DMS153 (cell line): ENCODE data around the gene CDC6.

Experiments used
- DNase-seq: peaks from one replicate; lab custom pipeline; 2025; lab: John Stamatoyannopoulos, UW

CDC6 gene

GRCh38 chr17:40352237-40352778, 64.6 kb downstream of the CDC6 start:
- no peak for DNase-seq

- DNase-seq: no peak
Observed at GRCh38 chr17:40352779-40353394, 65.2 kb downstream of the CDC6 start.
